SH-SY5Y (cell line): ENCODE measurements around the gene PCDH17.

ENCODE experiments used
- GATA2 ChIP-seq: IDR thresholded peaks from 2 replicates; pipeline ENCODE4 v1.6.1; 2011; ENCODE audit warnings: mild to moderate bottlenecking, low read depth, low read length
- GATA3 ChIP-seq: IDR thresholded peaks from 2 replicates; pipeline ENCODE4 v1.6.1; 2011; ENCODE audit warnings: low read depth, mild to moderate bottlenecking, low read length, moderate library complexity

Gene PCDH17

GRCh38 chr13:57665481-57665880 is 33.9 kb downstream of the PCDH17 start:
- TF ChIP-seq GATA3: no peak
- no peak for TF ChIP-seq GATA2

GRCh38 chr13:57666131-57666953 is 34.8 kb downstream of the PCDH17 start:
- TF ChIP-seq GATA3: no peak
- no peak for TF ChIP-seq GATA2

- no peak for TF ChIP-seq GATA2
- no peak for TF ChIP-seq GATA3
Observed at GRCh38 chr13:57672168-57672567, 40.6 kb downstream of the PCDH17 start.

GRCh38 chr13:57673197-57673596 is 41.7 kb downstream of the PCDH17 start:
- TF ChIP-seq GATA2: no peak
- no peak for TF ChIP-seq GATA3

- TF ChIP-seq GATA3 (no peak), GATA2 (0 out of 2 replicates have a peak, but pooled peaks have one; percentile 15)
Observed at GRCh38 chr13:57675526-57675925, 44.0 kb downstream of the PCDH17 start.

GRCh38 chr13:57680609-57681008 is 49.1 kb downstream of the PCDH17 start:
- TF ChIP-seq GATA2 (no peak), GATA3 (no peak)

- TF ChIP-seq GATA2 (no peak), GATA3 (no peak)
Observed at GRCh38 chr13:57682128-57682716, 50.7 kb downstream of the PCDH17 start.

- TF ChIP-seq GATA3 (no peak; the same call in 1 of the 2 replicates), GATA2 (no peak)
Observed at GRCh38 chr13:57698851-57699250, 67.3 kb downstream of the PCDH17 start.

GRCh38 chr13:57704031-57704430 is 72.5 kb downstream of the PCDH17 start:
- no peak for TF ChIP-seq GATA2
- no peak for TF ChIP-seq GATA3

- TF ChIP-seq GATA3 (no peak), GATA2 (no peak)
Observed at GRCh38 chr13:57716295-57716694, 84.8 kb downstream of the PCDH17 start.

- no peak for TF ChIP-seq GATA2
- TF ChIP-seq GATA3: no peak
Observed at GRCh38 chr13:57724486-57725272, 93.1 kb downstream of the PCDH17 start.

GRCh38 chr13:57725480-57725879 is 93.9 kb downstream of the PCDH17 start:
- TF ChIP-seq GATA3 (no peak), GATA2 (no peak)

- no peak for TF ChIP-seq GATA3
- no peak for TF ChIP-seq GATA2
Observed at GRCh38 chr13:57726981-57727380, 95.4 kb downstream of the PCDH17 start.

- no peak for TF ChIP-seq GATA3
- no peak for TF ChIP-seq GATA2
Observed at GRCh38 chr13:57734306-57734705, 102.8 kb downstream of the PCDH17 start.

- TF ChIP-seq GATA3 (no peak), GATA2 (no peak)
Observed at GRCh38 chr13:57739089-57739488, 107.5 kb downstream of the PCDH17 start.
